ENCODE data around the gene IL1R1.

IL1R1 gene

DNA sequence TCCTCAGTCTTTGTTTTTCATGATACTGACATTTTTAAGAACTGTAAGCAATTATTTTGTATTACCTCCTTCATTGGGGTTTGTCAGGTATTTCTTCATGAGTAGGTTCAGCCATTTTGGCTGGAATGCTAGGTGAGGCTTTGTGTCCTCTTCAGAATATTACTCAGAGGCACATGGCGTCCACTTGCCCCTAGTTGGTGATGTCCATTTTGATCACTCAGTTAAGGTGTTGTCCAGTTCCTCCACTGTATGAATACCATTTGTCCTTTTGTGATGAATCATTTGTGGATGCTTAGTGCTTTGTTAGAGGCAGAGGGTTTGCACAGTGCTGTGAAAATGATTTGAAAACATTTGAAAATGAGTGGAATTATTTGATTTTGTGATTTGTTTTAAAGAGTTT, 49.0 kb downstream of the IL1R1 start:
- CTCF ChIA-PET: no interaction called here

DNA sequence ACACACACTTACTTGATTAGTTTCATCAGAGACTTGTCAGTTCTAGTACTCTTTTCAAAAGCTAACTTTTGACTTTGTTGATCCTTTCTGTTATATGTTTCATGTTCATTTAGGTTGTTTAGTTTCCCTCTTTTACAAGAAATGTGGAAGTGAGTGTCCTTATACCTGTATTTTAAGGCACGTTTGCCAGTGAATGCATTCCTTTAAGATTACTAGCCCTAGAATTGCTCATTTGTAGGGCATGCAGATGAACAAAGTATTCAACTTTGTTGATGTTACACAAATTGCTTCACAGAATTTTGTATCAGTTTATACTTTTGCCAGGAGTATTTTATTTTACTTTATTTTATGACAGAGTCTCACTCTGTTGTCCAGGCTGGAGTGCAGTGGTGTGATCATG, 50.5 kb downstream of the IL1R1 start:
- no peak for DNase-seq (ENCODE audit: extremely low spot score)
- ChIA-PET POLR2A (no interaction called here), CTCF (interaction anchor here (2.1 kb wide), 1 partner anchor 47 kb away, joined by 8 read pairs; no protein-coding TSS in a partner anchor)
- TF ChIP-seq, protein P1, sequence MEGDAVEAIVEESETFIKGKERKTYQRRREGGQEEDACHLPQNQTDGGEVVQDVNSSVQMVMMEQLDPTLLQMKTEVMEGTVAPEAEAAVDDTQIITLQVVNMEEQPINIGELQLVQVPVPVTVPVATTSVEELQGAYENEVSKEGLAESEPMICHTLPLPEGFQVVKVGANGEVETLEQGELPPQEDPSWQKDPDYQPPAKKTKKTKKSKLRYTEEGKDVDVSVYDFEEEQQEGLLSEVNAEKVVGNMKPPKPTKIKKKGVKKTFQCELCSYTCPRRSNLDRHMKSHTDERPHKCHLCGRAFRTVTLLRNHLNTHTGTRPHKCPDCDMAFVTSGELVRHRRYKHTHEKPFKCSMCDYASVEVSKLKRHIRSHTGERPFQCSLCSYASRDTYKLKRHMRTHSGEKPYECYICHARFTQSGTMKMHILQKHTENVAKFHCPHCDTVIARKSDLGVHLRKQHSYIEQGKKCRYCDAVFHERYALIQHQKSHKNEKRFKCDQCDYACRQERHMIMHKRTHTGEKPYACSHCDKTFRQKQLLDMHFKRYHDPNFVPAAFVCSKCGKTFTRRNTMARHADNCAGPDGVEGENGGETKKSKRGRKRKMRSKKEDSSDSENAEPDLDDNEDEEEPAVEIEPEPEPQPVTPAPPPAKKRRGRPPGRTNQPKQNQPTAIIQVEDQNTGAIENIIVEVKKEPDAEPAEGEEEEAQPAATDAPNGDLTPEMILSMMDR (IDR thresholded peaks at IDR 0.05; ENCODE audit: control extremely low read depth, extremely low read depth, low read depth, missing control alignments): no peak

More for the DNA sequence above, 49.0 kb downstream of the IL1R1 start:
- TF ChIP-seq, protein P1 (IDR thresholded peaks at IDR 0.05; ENCODE audit: control extremely low read depth, extremely low read depth, low read depth, missing control alignments): no peak
- DNase-seq (ENCODE audit: extremely low spot score): no peak
- POLR2A ChIA-PET: no interaction called here

DNA sequence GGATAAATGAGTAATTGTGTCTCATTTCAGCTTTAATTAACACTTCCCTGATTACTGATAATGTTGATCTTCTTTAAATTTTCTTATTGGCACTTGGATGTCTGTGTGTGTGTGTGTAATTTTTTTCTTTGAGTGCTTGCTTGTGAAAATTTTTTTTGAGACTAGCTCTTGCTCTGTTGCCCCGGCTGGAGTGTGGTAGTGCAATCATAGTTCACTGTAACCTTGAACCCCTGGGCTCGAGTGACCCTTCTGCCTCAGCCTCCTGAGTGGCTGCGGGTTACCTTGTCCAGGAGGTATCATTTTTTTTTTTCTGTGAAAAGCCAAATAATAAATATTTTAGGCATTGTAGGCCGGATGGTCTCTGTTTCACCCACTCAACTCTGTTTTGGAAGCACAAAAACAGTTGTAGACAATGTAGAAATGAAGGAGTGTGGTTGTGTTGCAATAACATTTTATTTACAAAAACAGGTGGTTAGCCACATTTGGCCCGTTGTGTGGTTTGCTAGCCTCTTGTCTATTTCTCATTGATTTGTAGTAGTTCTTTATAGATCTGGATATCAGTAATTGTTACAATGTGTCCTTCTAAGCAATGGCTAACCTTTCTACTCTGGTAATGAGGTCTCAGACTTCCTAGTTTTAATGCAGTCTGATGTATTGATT, 52.2 kb downstream of the IL1R1 start:
- TF ChIP-seq, protein P1 (IDR thresholded peaks at IDR 0.05; ENCODE audit: control extremely low read depth, extremely low read depth, low read depth, missing control alignments): no peak
- DNase-seq (ENCODE audit: extremely low spot score): no peak
- ChIA-PET POLR2A (no interaction called here), CTCF (interaction anchor here (2.1 kb wide), 1 partner anchor 45 kb away, joined by 8 read pairs; no protein-coding TSS in a partner anchor)

DNA sequence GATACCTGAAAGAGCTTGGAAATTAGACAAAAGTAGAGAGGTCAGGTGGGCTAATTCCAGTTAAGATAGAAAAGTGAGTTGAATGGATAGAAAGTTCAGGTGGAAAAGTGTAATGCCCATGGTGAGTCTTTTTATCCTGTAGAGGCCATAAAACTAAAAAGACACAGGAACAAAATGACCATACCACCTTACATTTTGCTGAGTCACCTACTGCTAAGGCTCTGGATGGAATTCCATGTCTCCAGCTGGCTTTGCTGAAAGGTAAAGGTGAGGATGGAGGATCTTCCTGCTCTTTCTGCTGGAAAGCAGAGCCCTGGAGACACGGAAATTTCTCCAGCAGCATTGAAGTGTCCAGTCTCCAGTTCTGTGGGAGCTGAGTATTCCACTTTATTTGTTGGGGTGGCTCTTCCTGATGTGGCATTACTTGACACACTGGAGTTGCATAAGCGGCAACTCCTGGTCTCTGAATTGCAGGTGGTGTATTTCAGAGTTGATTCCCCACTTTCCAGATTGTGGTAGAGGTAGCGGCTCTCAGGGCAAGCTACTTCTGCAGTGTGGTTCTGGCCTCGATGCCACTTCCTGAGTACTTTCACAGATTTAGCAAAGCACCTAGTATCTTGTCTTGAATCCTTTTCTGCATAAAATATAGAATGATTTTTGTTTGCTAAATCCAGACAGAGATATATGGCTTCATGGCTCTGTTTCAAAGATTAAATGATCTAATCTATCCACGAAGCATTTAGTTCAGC, 55.0 kb downstream of the IL1R1 start:
- ChIA-PET POLR2A (no interaction called here), CTCF (no interaction called here)
- no peak for DNase-seq (ENCODE audit: extremely low spot score)
- TF ChIP-seq, protein P1 (IDR thresholded peaks at IDR 0.05; ENCODE audit: control extremely low read depth, extremely low read depth, low read depth, missing control alignments): no peak

DNA sequence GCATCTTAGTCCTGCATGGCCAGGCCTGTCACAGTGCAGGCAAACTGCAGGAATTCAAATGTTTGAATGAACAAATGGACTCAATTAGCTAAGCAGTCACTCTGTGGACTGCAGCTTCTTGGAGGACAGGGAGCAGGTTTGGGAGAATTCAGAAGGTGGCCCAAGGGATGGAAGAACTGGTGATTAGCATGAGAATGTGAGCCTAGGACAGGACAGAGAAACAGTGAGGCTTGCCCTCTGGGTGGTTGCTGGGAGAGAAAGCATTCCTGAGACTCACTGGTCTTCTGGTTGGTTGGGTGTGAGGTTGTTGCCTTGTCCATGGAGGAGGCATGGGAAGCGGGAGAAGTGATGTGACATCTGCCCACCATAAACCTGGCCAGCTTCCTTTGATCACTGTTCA, 58.0 kb downstream of the IL1R1 start:
- CTCF ChIA-PET: interaction anchor here (1.1 to 1.9 kb wide), 3 partner anchors 8 to 40 kb away, joined by 3 to 7 read pairs (median 4); no protein-coding TSS in a partner anchor
- TF ChIP-seq, protein P1 (IDR thresholded peaks at IDR 0.05; ENCODE audit: control extremely low read depth, extremely low read depth, low read depth, missing control alignments): no peak
- DNase-seq (ENCODE audit: extremely low spot score): no peak
- POLR2A ChIA-PET: no interaction called here

DNA sequence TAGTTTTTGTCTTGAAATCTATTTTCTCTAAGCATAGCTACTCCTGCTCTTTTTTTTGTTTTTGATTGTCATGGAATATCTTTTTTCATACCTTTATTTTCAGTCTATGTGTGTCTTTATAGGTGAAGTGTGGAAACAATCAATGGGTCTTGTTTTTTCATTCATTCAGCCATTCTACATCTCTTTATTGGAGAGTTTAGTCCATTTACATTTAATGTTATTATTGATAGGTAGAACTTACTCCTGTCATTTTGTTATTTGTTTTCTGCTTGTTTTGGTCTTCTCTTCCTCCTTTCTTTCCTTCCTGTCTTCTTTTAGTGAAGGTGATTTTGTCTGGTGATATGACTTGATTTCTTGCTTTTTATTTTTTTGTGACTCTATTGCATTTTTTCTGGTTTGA, 62.1 kb downstream of the IL1R1 start:
- TF ChIP-seq, protein P1 (IDR thresholded peaks at IDR 0.05; ENCODE audit: control extremely low read depth, extremely low read depth, low read depth, missing control alignments): no peak
- ChIA-PET CTCF (interaction anchor here (0.6 kb wide), 1 partner anchor 16 kb away, joined by 3 read pairs; no protein-coding TSS in a partner anchor), POLR2A (no interaction called here)
- no peak for DNase-seq (ENCODE audit: extremely low spot score)
